Tibial artery (tissue), 4 donors: ENCODE results near the gene SELPLG.

Experiments used
- DNase-seq, 2 donors: peaks; one replicate each; pipeline ENCODE4 v3.0.0-alpha.2; 2019
- H3K27ac ChIP-seq, 2 donors: fragments of 200-600 bp; sonication (generic) in 1 of 2; 1 replicate in 1 of 2; 2 replicates in 1 of 2; pipeline ENCODE4 v1.5.1; 2018 to 2019; ENCODE audit warnings: mild to moderate bottlenecking in 1 of 2
- H3K27me3 ChIP-seq, 2 donors: fragments of 200-600 bp; sonication (generic) in 1 of 2; one replicate each; pipeline versions ENCODE4 v1.5.1 to v1.6.0; 2016 to 2019
- H3K36me3 ChIP-seq, 3 donors: fragments of 200-600 bp; sonication (generic) in 2 of 3; one replicate each; pipeline ENCODE4 v1.5.1; 2016 to 2019; ENCODE audit warnings: mild to moderate bottlenecking in 2 of 3
- H3K4me1 ChIP-seq, 4 donors: fragments of 200-600 bp; sonication (generic) in 2 of 4; 1 replicate in 3 of 4; 2 replicates in 1 of 4; pipeline ENCODE4 v1.5.1; 2016 to 2019
- H3K4me3 ChIP-seq, 2 donors: fragments of 200-600 bp; sonication (generic) in 1 of 2; 1 replicate in 1 of 2; 2 replicates in 1 of 2; pipeline ENCODE4 v1.5.1; 2018 to 2019; ENCODE audit warnings: mild to moderate bottlenecking in 2 of 2
- H3K9me3 ChIP-seq, 3 donors: fragments of 200-600 bp; sonication (generic) in 1 of 3; one replicate each; pipeline ENCODE4 v1.5.1; 2016 to 2019
- intact Hi-C: fragments of 100-400 bp; cut with DNase I; formaldehyde crosslinking; loops from one replicate; pipeline ENCODE4 v1.15.0; 2023; ENCODE audit warnings: low total_unique reads
- TF ChIP-seq, protein P1 (sequence below), 2 experiments: fragments of 200-600 bp in 1 of 2; fragments of 450-650 bp in 1 of 2; IDR thresholded peaks; one replicate each; pipeline ENCODE4 v1.5.1; 2017 to 2019; ENCODE audit warnings: antibody characterized with exemption in 2 of 2, mild to moderate bottlenecking in 1 of 2, moderate library complexity in 1 of 2

The SELPLG gene

DNA sequence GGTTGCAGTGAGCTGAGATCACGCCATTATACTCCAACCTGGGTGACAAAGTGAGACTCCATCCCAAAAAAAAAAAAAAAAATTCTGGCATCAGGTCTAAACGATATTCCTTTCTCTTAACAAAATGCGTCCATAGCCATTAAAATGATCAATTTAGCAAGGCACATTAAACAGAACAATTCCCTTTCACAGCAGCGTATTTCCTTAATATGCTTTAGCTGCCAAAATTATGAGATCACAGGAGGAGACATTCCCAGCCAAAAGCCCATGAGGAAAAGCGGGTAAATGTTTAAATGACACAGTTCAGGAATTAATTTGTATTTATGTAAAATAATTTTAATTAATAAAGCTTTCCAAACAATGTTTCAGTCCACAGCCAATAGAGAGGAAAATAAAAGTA is 43.0 kb upstream of the SELPLG start:
- Histone ChIP-seq H3K9me3 (no peaks in the 10 kb centered on the region), H3K27ac (peak overlapping the region; percentile 49 to 94), H3K4me3 (no peak overlapping the region), H3K4me1 (peaks cover 0 to 69% (median 7%) of the 10 kb centered on the region in 4 donors), H3K36me3 (peaks cover 0 to 16% (median 13%) of the 10 kb centered on the region in 3 donors), H3K27me3 (no peaks in the 10 kb centered on the region)
- TF ChIP-seq, protein P1, sequence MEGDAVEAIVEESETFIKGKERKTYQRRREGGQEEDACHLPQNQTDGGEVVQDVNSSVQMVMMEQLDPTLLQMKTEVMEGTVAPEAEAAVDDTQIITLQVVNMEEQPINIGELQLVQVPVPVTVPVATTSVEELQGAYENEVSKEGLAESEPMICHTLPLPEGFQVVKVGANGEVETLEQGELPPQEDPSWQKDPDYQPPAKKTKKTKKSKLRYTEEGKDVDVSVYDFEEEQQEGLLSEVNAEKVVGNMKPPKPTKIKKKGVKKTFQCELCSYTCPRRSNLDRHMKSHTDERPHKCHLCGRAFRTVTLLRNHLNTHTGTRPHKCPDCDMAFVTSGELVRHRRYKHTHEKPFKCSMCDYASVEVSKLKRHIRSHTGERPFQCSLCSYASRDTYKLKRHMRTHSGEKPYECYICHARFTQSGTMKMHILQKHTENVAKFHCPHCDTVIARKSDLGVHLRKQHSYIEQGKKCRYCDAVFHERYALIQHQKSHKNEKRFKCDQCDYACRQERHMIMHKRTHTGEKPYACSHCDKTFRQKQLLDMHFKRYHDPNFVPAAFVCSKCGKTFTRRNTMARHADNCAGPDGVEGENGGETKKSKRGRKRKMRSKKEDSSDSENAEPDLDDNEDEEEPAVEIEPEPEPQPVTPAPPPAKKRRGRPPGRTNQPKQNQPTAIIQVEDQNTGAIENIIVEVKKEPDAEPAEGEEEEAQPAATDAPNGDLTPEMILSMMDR (IDR thresholded peaks at IDR 0.05): no peak
- intact Hi-C loops: no loop called here
- no peak for DNase-seq

DNA sequence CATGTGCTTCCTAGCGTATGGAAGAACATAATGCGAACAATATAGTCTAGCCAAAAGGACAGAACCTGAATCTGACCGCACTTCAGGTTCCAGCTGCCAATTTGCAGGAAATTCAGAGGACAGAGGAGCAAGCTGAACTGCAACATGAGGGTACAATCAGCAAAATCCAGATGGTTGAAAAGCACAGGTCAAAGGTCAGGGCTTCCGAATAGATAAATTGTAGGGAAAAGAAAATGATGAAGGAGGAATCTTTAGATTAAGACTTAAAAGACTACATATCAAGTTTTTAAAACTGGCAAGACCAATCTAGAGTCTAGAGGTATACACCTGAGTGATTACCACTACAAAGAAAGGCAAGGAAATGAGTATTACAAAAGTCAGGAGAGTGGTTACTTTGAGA is 42.1 kb upstream of the SELPLG start:
- H3K27ac ChIP-seq: peak overlapping the region; percentile 49 to 94
- no peaks in the 10 kb centered on the region for H3K9me3 ChIP-seq
- H3K36me3 ChIP-seq: peaks cover 0 to 16% (median 13%) of the 10 kb centered on the region in 3 donors
- TF ChIP-seq, protein P1 (IDR thresholded peaks at IDR 0.05): no peak
- intact Hi-C loops: no loop called here
- no peaks in the 10 kb centered on the region for H3K27me3 ChIP-seq
- no peak overlapping the region for H3K4me3 ChIP-seq
- DNase-seq: no peak
- peaks cover 0 to 64% (median 11%) of the 10 kb centered on the region in 4 donors for H3K4me1 ChIP-seq

DNA sequence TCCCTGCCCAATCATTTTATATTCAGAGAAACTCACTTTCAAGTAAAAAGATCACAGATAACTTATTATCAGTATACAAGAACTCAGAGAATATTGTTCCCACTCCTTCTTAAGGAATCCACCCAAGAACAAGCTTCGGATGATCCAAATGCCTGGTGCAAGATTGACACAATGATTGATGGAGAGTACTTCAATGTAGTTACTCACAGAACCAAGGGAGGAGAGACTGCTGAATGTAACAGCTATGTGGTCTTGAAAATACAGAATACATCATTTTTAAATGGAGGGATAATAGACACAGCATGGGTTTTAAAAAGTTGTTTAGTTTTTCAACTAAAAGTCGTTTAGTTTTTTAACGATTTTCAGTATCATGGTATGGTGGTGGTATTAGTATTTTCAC is 38.4 kb upstream of the SELPLG start:
- DNase-seq: no peak
- Histone ChIP-seq H3K9me3 (no peaks in the 10 kb centered on the region), H3K27ac (peak overlapping the region in 1 of 2 donors; percentile 77), H3K36me3 (peaks cover 0 to 8% (median 3%) of the 10 kb centered on the region in 3 donors), H3K4me3 (no peak overlapping the region), H3K27me3 (no peaks in the 10 kb centered on the region), H3K4me1 (peaks cover 0 to 65% (median 27%) of the 10 kb centered on the region in 4 donors)
- TF ChIP-seq, protein P1 (IDR thresholded peaks at IDR 0.05): no peak
- intact Hi-C loops: no loop called here

DNA sequence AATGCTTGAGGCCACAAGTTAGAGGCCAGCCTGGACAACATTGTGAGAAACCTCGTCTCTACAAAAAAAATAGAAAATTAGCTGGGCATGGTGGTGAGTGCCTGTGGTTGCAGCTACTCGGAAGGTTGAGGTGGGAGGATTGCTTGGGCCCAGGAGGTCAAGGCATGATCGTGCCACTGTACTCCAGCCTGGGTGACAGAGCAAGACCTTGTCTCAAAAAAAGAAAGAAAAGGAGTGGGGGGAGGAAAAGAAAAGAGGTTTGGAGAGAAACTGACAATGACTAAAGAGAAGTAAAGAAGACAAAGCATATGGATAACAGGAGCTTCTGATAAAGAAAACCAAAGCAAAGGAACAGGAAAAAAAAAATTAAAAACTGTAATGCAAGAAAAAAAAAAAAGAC is 37.4 kb upstream of the SELPLG start:
- TF ChIP-seq, protein P1 (IDR thresholded peaks at IDR 0.05): no peak
- H3K4me1 ChIP-seq: peaks cover 6 to 65% (median 36%) of the 10 kb centered on the region in 4 donors
- H3K27me3 ChIP-seq: no peaks in the 10 kb centered on the region
- no peak for DNase-seq
- peaks cover 0 to 4% (median 0%) of the 10 kb centered on the region in 3 donors for H3K36me3 ChIP-seq
- intact Hi-C loops: no loop called here
- no peak overlapping the region for H3K4me3 ChIP-seq
- peak overlapping the region; percentile 20 to 77 for H3K27ac ChIP-seq
- no peaks in the 10 kb centered on the region for H3K9me3 ChIP-seq

DNA sequence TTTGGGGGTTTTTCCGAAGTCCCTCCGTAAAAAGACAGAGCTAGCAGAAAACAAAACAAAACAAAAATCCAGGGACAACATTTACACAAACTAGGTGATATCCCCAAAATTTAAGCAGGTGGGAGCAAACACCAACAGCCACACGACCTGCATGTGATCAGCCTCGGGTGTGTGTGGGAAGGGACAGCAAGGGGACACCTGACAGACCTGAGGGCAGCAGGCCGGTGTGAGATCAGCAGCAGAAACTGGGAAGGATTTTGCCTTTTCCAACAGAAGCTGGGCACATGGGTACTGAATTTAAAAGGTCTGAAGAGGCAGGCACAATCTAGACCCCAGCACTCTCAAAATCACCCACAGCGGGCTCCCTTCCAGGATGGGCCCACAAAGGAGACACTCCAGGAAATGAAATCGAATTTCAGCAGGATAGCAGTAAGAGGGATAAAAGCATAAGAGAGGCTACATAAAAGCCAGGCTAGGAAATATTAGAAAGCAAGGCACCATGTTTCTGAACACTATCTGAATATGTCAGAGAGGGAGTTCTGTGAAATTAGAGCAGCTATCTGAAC is 36.5 kb upstream of the SELPLG start:
- TF ChIP-seq, protein P1 (IDR thresholded peaks at IDR 0.05): no peak

More for the DNA sequence above, 36.5 kb upstream of the SELPLG start:
- H3K4me1 ChIP-seq: peaks cover 6 to 68% (median 45%) of the 10 kb centered on the region in 4 donors
- intact Hi-C loops: no loop called here
- H3K36me3 ChIP-seq: peaks cover 0 to 4% (median 0%) of the 10 kb centered on the region in 3 donors
- no peak for DNase-seq
- no peak overlapping the region for H3K4me3 ChIP-seq
- no peaks in the 10 kb centered on the region for H3K9me3 ChIP-seq
- peak overlapping the region; percentile 48 to 77 for H3K27ac ChIP-seq
- H3K27me3 ChIP-seq: no peaks in the 10 kb centered on the region
